Suppressor macrophage treated with lipopolysaccharide for 4 hours (primary cell): Measurements from ENCODE around the gene GBGT1.

Experiments
- DNase-seq: peaks from one replicate; pipeline ENCODE4 v3.0.0-alpha.2; 2020

GBGT1 gene

DNA sequence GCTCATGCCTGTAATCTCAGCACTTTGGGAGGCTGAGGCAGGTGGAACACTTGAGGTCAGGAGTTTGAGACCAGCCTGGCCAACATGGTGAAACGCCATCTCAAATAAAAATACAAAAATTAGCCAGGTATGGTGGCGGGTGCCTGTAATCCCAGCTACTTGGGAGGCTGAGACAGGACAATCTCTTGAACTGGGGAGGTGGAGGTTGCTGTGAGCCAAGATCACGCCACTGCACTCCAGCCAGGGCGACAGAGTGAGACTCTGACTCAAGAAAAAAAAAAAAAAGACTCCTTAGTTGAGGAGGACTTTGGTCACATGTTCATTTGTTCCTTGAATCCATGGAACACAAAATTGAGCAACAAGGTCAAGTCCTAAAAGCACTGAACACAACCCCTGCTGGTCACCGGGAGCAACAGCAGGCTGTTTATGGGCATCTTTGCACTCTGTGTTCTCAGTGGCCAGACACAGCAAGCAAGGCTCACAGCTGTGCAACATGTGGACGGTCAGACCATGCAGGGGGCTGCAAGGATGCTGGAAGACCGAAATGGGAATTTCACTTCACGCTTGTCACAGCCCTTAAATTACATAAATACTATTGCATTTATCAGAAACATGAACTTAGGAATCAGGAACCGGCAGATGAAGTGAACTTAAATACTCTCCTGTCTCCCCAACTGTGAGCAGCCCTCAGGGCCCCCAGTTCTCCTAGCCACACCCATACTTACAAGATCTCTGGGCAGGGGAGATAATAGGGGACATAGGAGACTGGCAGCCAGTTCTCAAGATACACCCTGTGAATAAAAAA is 2.8 kb downstream of the GBGT1 start:
- peak; percentile 87 for DNase-seq

DNA sequence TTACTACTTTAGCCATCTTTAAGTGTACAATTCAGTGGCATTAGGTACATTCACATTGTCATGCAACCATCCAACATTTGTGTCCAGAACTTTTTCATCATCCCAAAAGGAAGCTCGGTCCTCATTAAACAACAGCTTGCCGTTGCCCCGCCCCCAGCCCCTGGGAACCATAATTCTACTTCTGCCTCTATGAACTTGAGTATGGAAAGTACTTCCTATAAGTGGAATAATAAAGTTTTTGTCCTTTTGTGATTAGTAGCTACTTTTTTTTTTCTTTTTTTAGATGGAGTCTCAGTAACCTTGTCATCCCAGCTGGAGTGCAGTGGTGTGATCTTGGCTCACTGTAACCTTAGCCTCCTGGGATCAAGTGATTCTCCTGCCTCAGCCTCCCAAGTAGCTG is 5.0 kb downstream of the GBGT1 start:
- DNase-seq = no peak

DNA sequence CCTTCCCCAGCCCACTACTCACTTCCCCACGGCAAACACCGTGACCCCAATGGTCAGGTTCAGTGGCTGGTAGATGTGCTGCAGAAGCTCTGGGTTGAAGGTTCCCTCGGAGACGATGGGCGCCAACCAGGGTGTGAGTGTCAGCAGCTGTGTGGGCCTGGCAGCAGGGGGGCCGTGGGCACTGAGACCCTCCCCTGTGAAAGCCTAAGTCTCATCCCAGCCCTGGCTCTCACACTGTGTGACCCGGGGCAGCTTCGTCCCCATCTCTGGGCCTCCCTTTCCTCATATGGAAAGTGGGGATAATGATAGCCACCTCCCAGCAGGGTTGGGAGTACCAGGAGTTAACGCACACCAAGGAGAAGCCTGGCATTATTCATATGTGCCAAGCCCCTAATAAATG is 8.6 kb downstream of the GBGT1 start:
- DNase-seq = no peak

DNA sequence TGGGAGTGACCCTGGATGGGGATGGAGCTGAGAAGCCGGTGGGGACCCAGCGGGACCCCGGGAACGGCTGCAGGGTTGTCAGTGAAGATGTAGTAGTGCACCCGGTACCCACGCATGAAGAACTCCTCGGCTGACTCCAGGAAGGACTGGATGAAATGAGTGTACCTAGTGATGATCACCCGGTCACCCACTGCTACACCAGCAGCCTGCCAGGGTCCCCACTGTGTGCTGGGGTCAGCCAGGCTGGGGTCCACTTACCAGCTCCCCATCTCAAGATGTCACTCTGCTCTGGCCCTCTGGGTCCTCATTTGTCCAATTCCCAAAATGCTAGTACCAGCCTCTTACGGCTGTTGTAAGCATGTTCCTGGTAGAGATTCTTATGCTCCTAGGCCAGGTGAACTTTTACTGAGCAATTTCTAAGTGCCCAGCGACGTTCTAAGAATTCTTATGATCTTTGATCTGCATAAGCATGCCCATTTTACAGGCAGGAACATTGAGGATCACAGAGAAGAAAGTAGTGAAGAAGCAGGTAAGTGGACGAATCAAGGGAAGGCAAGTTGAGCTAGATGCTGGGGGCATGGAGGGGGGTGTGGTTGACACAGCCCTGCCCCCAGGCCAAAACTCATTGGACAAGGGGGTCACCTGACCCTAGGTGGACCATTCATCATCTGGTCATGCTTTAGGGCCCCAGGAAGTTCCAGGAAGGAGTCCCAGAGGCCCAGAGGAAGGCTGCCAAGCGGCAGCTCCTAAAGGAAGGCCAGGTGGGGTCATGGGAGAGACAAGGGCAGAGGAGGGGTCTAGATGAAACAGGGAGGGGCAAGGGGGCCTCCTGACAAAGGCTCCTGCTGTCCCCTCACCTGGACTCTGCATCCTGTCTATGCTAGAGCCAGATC is 9.4 kb downstream of the GBGT1 start:
- DNase-seq = no peak

DNA sequence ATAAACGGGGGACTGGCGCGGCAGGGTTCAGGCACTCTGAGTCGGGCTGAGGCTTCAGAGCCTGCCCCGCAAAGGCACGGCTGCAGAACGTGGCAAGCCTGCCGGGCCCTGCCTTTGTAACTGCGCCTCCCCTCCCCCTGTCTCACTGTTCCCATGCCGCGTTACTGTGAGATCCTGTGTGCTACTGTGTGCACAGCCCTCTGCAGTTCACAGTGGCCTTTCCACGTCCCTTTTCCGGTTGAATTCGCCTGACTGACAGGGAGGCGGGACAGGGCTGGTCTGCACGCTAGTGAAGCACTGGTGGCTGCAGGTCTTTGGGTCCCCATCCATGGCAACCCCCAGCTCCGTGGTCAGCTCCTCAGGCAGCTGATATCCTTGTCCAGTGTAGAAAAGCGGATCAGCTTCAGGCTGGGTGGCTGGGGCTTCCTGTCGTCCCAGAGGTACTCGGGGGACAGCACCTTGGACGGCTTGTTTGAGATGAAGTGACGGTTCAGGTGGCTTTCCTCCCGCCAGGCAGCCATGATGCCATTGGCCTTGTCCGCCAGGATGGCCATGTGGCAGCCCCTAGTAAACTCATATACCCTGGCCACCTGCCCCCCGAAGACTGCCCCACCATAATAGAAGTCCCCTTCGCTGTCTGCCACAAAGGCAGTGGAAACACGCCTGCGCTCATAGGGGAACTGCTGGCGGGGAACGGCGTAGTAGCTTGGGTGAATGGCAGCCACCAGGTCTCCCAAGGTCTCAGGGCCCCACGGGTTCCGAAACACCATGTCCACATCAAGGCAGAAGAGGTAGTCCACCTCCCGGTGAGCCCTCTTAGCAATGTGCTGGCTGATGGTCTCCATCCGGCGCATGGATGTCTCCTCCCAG is 10.3 kb downstream of the GBGT1 start:
- no peak for DNase-seq

DNA sequence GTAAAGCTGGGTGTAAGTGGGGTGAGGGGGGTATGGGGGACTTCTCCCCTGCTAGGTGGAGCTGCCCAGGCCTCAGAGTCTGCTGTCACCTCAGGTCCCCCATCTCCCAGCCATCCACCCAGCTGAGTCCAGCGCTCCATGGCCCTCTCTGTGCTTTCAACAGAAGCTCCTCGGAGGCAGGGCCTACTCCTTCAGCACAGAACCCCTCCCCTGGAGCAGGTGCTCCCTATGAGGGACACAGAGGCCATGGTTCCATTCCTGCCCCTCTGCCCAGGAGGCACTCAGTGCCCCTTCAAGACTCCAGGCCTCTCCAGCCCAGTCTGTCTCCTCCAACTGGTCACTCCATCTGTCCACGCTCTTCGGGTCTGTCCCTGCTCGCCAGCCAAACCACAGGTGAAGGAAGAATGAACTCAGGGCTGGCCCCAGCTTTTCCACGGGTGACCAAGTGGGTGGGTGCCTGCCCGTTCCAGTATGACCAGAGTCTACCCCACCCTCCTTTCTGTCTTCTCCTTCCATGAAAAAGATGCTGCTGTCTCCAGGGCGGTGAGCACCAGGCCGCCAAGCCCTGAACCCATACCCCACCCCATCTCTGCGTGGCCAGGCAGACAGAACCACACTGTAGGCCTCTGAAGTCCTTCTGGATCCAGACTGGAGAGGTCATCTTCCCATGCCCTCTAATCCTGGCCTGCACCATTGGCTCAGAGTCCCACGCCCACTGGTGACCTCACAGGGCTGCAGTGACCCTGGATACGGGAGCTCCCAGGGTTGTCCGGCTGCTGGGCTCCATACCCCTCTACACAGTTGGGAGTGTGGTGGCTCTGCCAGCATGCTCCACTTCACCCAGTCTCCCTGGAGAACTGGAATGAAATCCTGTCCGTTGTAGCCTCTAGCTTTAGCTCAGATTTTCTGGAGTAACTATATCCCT is 11.9 kb downstream of the GBGT1 start:
- no peak for DNase-seq

DNA sequence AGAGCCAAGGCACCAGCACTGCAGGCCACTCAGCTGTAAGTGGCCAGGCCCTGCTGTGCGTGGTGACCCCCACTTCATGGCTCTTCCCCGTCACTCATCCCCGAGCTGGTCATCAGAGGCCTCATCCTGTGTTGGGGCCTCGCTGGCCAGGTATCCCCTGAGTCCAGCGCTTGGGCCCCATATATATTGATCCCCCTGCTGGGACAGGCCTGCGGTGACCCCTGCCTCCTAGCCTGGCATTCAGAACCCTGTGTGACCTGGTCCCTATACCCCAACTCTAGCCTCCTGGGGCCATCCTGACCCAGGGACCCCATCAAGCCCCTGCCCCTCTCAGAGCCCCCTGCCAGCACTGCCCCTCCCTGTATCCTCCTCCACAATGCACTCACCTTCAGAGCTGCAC is 12.7 kb downstream of the GBGT1 start:
- DNase-seq = no peak

DNA sequence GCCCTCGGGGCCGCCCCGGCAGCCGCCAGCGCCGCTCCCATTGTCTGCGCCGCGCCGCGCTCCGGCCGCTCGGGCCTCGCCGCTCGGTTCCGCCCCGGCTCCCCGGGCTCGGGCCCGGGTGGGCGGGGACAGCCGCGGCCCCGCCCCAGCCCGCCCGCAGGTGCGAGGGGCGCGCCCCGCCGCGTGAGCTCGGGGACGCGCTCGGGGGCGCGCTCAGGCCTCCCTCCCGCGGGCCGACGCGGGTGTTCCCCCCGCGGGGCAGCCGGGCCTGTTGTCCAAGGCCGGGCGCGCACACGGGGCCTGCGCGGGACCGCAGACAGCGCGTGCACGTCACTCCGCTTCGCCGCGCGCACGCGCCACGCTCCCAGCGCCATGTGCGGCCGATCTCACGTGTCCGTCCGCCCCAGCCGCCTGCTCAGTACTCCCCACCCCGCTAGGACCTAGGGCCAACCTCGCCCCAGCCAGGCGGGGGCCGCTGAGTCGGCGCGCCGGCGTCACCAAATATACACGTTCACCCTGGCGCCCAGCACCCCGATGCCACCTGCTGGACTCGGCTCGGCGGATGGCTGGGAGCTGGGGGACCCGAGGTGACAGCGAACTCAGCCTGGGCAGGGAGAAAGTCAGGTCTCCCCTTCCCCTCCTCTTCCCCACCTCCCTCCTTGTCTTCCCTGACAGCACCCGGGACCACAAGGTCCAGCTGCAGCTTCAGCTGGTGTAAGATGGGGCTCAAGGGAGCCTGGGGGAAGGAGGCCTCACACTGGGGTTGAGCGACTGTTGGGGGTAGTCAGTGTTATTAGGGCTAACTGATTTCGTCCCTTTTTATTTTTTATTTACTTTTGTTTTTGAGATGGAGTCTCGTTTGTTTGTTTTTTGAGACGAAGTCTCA is 14.3 kb downstream of the GBGT1 start:
- DNase-seq = peak; percentile 92

DNA sequence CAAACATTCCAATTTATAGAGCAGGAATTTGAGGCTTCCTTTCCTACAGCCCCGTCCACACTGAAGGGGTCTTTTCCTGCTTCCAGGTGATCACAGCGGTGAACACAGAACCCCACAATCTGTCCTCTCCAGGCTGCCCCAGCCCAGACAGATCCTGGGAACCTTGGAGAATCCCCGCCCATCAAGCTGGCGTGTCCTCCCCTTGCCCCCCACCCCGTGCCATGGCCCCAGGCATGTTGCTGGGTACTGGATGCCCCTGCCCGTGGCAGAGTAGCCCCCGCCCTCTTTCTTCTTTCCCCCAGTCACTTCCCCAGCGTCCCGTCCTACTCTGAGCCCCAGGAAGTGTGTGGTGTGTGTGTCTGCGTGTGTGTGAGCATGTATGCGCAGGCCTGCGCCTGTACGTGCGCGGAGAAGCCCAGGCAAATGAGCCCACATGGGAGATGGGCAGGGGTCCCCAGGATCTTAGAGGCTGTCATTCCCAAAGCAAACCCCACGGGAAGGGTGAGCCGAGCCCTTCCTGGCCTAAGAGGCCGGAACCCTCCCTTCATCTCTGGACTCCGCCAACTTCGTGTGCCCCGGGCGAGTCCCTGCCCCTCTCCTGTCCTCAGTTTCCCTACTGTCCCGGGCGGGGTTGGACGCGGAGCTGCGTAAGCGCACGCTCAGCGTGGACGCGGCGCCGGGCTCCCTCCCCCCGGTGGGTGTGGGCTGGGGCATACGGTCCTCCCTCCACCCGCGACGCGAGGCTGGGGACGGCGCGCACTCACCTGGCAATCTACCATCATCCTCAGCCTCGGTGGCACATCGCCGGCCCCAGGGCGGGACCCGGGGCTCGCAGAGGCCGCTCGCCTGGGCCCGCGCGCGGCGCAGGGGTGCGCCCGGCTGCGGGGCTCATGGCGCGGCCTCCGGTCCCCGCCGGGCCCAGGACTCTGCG is 15.2 kb downstream of the GBGT1 start:
- DNase-seq = peak; percentile 57

DNA sequence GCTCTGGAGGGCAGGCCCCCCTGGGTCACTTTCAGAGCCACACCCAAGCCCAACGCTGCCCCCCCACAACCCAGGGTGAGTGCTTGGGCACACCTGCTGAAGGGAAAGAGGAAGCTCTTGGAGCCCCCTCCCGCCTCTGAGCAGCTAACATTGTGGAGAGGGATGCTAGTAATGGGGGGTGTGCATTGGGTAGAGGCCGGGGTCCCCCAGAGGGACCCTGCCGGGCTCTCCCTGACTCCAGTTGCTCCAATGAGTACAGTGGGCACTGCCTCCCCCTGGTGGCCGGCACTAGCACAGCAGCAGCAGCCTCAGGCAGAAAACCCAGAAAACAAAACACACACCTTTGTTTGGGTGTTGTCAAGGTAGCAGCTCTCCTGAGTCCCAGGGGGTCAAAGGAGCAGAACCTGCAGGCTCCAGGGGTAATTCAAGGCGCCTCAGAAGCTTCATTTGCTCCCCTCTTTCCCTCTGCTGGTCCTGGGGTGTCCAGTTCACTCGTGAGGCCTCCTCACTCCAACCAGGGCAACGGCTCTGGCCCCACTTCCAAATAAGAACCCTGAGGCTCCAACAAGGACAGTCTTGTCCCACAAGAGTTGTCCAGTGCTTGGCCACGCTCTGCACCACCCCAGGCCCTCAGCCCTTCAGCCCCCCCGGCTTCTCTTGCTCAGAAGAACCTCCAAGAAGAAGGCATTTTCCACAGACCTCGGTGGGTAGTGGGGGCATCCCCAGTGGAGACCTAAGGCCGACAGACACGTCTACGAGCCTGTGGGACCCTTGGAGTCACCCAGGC is 16.1 kb downstream of the GBGT1 start:
- DNase-seq = peak; percentile 68

DNA sequence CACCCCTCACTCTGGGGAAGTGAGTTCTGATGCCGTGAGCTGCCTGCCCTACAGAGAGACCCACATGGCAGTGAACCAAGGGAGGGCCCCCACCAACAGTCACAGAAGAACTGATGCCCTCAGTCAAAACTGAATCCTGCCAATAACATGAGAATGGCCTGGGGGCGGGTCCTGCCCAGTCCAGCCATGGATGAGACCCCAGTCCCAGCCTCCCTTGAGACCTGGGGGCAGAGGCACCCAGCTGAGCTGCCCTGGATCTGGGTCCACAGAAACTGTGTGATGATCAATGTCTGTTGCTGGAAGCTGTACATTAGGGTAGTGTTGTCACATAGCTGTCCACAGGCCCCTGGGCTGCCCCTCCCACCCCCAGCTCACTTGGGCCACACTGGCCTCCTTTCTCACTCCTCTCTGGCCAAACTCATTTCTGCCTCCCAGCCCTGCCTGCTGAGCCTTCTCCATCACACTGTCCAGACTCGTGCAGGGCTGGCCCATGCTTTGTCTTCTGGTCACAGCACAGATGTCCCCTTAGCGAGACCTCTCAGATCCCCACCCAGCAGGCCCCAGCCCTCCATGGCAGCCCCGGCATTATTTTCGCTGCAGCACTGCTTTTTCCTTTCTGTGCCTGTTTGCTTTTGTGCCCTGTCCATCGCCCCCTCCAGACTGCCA is 16.8 kb downstream of the GBGT1 start:
- no peak for DNase-seq

DNA sequence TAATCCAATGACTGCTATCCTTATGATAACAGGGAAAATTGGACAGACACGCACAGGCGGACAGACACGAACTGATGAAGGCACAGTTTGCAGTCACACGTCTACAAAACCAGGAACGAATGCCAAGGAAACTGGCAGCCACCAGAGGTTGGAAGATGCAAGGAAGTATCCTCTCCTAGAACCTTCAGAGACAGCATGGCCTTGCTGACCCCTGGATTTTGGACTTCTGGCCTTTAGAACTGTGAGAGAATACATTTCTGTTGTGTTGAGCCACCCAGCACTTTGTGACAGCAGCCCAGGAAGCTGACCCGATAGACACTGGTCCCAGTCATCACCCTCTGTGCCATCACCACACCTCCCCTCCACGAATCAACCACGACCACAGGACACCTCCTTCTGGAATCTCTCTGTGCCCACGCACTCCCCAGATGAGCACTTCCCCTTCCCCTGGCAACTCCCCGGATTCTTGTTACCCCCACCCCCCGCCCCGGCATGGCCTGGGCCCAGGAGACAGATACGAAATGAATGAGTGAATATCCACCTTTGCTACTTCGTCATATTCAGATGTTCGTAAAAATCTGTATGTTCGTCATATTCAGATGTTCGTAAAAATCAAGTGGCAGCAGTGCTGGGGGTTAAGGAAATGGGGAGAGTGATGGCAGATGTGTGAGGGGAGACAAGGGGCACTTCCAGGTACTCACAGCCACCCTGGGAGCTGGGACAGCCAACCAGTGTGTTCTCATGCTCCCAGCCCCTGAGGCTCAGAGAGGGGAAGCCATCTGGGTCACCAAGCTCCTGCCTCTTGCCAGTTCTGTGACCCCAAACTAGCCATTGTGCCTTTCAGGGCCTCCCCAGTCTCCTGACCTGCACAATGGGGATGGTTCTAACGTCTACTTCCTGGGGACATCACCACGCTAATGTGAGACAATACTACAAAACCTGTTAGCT is 18.5 kb downstream of the GBGT1 start:
- DNase-seq = peak; percentile 34

DNA sequence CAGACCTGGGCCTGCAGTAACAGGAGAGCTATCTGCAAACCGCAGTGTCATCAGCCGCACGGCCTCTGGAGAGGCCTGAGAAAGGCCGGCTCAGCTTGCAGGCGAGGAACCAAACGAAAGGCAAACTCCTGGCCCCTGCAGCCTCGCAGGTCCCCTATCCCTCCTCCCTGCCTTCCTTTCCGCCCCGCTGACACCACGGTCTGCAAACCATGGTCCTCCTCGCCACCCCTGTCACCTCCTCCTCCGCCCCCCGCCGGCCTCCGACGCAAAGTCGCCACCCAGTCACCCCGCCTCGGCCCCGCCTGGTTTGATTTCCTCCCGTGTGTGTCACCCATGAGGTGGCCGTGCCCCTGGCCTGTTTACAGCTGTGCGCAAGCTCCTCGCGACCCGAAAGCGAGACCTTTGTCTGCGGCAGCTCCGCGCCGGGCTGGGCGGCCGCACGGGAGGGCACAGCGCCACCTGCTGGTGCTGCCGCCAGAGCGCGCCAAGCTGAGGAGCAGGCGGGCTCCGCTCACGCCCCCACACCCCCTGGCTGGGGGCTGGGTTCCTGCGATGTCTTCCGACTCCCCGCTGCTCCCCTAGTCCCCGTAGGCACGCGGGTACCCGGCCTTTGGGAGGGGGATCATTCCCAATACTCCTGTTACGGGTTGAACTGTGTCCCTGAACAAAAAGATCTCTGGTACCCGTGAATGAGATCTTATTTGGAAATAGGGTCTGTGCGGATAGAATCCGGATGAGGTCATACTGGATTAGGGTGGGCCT is 19.4 kb downstream of the GBGT1 start:
- peak; percentile 92 for DNase-seq

DNA sequence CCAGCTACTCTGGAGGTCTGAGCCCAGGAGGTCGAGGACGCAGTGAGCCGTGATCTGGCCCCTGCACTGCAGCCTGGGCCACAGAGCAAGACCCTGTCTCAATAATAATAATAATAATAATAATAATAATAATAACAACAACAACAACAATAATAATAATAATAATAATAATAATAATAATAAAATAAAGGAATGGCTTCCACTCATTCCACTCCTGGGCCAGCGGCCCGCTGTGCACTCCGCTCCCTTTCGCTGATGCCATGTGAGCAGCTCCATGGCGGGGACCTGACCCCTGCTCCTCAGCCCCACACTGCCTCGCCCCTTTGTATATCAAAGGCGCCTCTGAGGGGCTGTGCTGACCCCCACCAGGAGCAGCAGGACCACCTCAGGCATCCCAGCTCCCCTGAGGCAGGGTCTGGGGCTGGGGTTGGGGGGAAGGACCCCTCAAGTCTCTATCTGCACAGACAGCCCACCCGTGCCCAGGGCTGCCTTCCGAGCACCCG is 20.0 kb downstream of the GBGT1 start:
- no peak for DNase-seq

DNA sequence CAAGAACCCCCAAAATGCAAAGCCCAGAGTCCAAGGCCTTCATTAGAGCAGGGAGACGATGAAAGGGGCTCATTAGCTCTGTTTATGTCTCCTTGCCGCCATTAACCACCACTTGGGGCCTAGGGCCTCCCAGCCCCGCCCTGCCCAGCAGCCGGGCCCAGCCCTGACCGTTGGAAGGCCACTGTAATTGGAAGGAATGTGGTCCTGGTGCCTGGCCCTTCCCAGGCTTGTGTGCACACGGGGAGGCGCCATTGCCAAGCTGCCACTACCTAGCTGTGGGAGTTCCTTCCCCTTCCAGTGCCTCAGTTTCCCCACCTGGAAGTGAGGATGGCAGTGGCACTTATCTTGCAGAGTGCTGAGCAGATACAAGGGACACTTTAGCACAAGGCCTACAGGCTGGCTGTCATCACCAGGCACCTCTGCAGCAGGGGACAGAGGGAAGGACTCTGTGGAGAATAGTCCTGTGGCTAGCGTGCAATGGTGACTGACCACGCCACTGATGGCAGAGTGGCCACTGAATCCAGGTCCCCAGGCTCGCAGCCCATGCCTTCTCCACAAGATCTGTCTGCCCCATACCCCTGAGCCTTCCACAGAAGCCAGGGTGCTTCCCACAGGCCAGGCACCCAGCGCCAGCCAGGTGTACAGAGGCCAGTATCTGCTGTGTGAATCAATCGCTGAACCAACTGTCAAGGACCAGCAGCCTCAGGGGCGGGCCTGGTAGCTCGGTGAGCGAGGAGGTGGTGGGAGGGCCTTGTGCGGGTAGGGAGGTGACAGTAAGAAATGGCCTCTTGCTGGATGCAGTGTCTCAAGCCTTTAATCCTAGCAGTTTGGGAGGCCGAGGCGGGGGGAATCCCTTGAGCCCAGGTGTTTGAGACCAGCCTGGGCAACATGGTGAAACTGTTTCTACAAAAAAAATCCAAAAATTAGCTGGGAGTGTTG is 20.8 kb downstream of the GBGT1 start:
- no peak for DNase-seq
